ENCODE measurements around the gene SH3BP1. TPM values are rescaled to one million over a fixed set of nuclear protein-coding genes. Genes with fewer than 3 reads are reported as not detected.

Gene SH3BP1
- total and polyA plus RNA-seq, 2 experiments from 2014 or later: 9.5 to 46.7 TPM

DNA sequence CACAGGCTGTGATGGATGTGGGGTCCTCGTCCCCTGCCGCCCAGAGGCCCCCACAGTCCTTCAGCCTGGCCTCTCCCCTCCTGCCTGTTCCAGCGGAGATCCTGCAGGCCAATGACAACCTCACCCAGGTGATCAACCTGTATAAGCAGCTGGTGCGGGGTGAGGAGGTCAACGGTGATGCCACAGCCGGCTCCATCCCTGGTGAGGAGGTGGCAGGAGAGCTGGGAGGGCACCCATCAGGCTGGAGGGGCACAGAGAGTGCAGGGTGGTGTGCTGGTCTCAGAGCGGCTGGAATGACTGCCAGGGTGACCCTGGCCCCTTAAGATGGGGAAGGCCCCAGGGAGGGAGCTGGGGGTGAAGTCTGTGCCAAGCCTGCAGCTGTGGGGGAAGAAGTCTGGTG is 14.6 kb upstream of the SH3BP1 start (continued):
- TF ChIP-seq, protein P1, sequence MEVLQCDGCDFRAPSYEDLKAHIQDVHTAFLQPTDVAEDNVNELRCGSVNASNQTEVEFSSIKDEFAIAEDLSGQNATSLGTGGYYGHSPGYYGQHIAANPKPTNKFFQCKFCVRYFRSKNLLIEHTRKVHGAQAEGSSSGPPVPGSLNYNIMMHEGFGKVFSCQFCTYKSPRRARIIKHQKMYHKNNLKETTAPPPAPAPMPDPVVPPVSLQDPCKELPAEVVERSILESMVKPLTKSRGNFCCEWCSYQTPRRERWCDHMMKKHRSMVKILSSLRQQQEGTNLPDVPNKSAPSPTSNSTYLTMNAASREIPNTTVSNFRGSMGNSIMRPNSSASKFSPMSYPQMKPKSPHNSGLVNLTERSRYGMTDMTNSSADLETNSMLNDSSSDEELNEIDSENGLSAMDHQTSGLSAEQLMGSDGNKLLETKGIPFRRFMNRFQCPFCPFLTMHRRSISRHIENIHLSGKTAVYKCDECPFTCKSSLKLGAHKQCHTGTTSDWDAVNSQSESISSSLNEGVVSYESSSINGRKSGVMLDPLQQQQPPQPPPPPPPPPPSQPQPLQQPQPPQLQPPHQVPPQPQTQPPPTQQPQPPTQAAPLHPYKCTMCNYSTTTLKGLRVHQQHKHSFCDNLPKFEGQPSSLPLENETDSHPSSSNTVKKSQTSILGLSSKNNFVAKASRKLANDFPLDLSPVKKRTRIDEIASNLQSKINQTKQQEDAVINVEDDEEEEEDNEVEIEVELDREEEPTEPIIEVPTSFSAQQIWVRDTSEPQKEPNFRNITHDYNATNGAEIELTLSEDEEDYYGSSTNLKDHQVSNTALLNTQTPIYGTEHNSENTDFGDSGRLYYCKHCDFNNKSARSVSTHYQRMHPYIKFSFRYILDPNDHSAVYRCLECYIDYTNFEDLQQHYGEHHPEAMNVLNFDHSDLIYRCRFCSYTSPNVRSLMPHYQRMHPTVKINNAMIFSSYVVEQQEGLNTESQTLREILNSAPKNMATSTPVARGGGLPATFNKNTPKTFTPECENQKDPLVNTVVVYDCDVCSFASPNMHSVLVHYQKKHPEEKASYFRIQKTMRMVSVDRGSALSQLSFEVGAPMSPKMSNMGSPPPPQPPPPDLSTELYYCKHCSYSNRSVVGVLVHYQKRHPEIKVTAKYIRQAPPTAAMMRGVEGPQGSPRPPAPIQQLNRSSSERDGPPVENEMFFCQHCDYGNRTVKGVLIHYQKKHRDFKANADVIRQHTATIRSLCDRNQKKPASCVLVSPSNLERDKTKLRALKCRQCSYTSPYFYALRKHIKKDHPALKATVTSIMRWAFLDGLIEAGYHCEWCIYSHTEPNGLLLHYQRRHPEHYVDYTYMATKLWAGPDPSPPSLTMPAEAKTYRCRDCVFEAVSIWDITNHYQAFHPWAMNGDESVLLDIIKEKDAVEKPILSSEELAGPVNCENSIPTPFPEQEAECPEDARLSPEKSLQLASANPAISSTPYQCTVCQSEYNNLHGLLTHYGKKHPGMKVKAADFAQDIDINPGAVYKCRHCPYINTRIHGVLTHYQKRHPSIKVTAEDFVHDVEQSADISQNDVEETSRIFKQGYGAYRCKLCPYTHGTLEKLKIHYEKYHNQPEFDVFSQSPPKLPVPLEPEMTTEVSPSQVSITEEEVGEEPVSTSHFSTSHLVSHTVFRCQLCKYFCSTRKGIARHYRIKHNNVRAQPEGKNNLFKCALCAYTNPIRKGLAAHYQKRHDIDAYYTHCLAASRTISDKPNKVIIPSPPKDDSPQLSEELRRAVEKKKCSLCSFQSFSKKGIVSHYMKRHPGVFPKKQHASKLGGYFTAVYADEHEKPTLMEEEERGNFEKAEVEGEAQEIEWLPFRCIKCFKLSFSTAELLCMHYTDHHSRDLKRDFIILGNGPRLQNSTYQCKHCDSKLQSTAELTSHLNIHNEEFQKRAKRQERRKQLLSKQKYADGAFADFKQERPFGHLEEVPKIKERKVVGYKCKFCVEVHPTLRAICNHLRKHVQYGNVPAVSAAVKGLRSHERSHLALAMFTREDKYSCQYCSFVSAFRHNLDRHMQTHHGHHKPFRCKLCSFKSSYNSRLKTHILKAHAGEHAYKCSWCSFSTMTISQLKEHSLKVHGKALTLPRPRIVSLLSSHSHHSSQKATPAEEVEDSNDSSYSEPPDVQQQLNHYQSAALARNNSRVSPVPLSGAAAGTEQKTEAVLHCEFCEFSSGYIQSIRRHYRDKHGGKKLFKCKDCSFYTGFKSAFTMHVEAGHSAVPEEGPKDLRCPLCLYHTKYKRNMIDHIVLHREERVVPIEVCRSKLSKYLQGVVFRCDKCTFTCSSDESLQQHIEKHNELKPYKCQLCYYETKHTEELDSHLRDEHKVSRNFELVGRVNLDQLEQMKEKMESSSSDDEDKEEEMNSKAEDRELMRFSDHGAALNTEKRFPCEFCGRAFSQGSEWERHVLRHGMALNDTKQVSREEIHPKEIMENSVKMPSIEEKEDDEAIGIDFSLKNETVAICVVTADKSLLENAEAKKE (CRISPR knock-in tag; IDR thresholded peaks at IDR 0.05): no peak

DNA sequence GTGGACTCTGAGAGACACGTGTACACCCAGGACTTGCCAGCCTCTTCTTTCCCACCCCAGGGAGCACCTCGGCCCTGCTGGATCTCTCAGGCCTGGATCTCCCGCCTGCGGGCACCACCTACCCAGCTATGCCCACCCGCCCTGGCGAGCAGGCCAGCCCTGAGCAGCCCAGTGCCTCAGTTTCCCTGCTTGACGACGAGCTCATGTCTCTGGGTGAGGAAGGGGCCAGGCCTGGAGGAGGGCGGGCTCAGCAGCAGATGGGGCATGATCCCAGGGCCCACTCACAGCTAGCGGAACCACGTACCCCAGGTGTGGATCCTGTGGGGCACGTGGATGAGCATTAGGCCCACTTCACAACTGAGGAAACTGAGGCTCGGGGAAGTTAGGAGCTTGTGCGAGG is 13.7 kb upstream of the SH3BP1 start:
- no peaks in the 10 kb centered on the region for H3K9me2 ChIP-seq (ENCODE audit: insufficient read depth)
- no peaks in the 10 kb centered on the region; the same call in 1 of the 2 replicates for H3K36me3 ChIP-seq (ENCODE audit: insufficient read depth)
- peaks cover 3% of the 10 kb centered on the region for H3K27me3 Mint-ChIP-seq (ENCODE audit: insufficient read depth, low read depth, poor library complexity)
- H3K36me3 Mint-ChIP-seq (ENCODE audit: low read depth): peaks cover 11% of the 10 kb centered on the region
- ATAC-seq: no peak
- no peak overlapping the region for H3K27ac Mint-ChIP-seq
- no peak for TF ChIP-seq ZNF114 (CRISPR knock-in tag; IDR thresholded peaks at IDR 0.05)
- TF ChIP-seq NANOG (IDR thresholded peaks at IDR 0.05; ENCODE audit: borderline replicate concordance): no peak
- TF ChIP-seq, protein P1 (CRISPR knock-in tag; IDR thresholded peaks at IDR 0.05): no peak
- no peak for TF ChIP-seq ZNF331 (CRISPR knock-in tag; IDR thresholded peaks at IDR 0.05; ENCODE audit: low read depth)
- no peak overlapping the region for H3K4me3 Mint-ChIP-seq
- no peaks in the 10 kb centered on the region for H3K79me2 ChIP-seq (replicated peaks; ENCODE audit: insufficient read depth)
- H3K27me3 ChIP-seq (ENCODE audit: insufficient read depth): no peaks in the 10 kb centered on the region
- no peak overlapping the region for H3K4me3 ChIP-seq
- no peak for DNase-seq (ENCODE audit: low spot score)
- H3K9me3 Mint-ChIP-seq: no peaks in the 10 kb centered on the region; the same call in 1 of the 3 replicates
- H2AFZ ChIP-seq: no peak overlapping the region
- H3F3A ChIP-seq (replicated peaks; ENCODE audit: low read depth): peaks cover 11% of the 10 kb centered on the region; the same call in 1 of the 2 replicates
- peaks cover 2% of the 10 kb centered on the region for H3K4me1 Mint-ChIP-seq
- no peak overlapping the region for H3K27ac ChIP-seq (ENCODE audit: low read depth)
- H3K4me2 ChIP-seq: no peak overlapping the region
- no peaks in the 10 kb centered on the region for H4K20me1 ChIP-seq (replicated peaks; ENCODE audit: insufficient read depth)
- H3K4me1 ChIP-seq (ENCODE audit: insufficient read depth): no peaks in the 10 kb centered on the region

Measured in GM23338 (cell line).